GM12892 (cell line): ENCODE results near the gene RAB7B.

ENCODE experiments used
- POLR2A ChIP-seq: IDR thresholded peaks from 2 replicates; pipeline ENCODE4 v1.6.1; 2011; ENCODE audit warnings: low read depth, low read length, control low read depth
- POLR2AphosphoS5 ChIP-seq: IDR thresholded peaks from 2 replicates; pipeline ENCODE4 v1.6.1; 2011; ENCODE audit warnings: low read depth, low read length, control low read depth

GRCh38 chr1:205927247-205927646 is 75.9 kb downstream of the RAB7B start:
- TF ChIP-seq POLR2A = no peak
- TF ChIP-seq POLR2AphosphoS5 = no peak
